ENCODE data around the gene PCGF6. TPM values are rescaled to one million over a fixed set of nuclear protein-coding genes. Genes with fewer than 3 reads are reported as not detected.

The PCGF6 gene
- total RNA-seq, 1 donor from 2014 or later = 10.3 TPM

GRCh38 chr10:103278862-103279298, 72.1 kb downstream of the PCGF6 start:
- Histone ChIP-seq H3K27ac (ENCODE audit: low read depth, low read length) (no peak overlapping the region), H3K36me3 (ENCODE audit: insufficient read depth, low read length) (no peaks in the 10 kb centered on the region), H3K9ac (ENCODE audit: low read length) (no peak overlapping the region), H3K4me2 (ENCODE audit: low read length) (peak overlapping the region; percentile 87), H3K27me3 (ENCODE audit: insufficient read depth, low read length) (peaks cover 53% of the 10 kb centered on the region), H2AFZ (ENCODE audit: low read depth, low read length) (no peak overlapping the region), H3K79me2 (ENCODE audit: insufficient read depth, low read length) (no peaks in the 10 kb centered on the region), H3K4me1 (ENCODE audit: insufficient read depth, low read length) (peaks cover 9% of the 10 kb centered on the region), H3K4me3 (ENCODE audit: insufficient read depth, low read depth, low read length) (no peak overlapping the region), H4K20me1 (ENCODE audit: insufficient read depth, low read length) (peaks cover 21% of the 10 kb centered on the region), H3K9me3 (ENCODE audit: insufficient read depth, low read depth, low read length) (no peaks in the 10 kb centered on the region)
- Mint-ChIP-seq H3K4me1 (ENCODE audit: low read depth, unreplicated experiment) (peaks cover 5% of the 10 kb centered on the region), H3K27me3 (ENCODE audit: low read depth, unreplicated experiment) (peaks cover 38% of the 10 kb centered on the region), H3K9me3 (ENCODE audit: unreplicated experiment) (peaks cover 5% of the 10 kb centered on the region), H3K4me3 (ENCODE audit: unreplicated experiment) (peak overlapping the region; percentile 75), H3K27ac (ENCODE audit: unreplicated experiment) (no peak overlapping the region), H3K36me3 (ENCODE audit: low read depth, unreplicated experiment) (no peaks in the 10 kb centered on the region)
- TF ChIP-seq EZH2 (IDR thresholded peaks at IDR 0.05; ENCODE audit: insufficient read depth, low read length) (no peak), CTCF (IDR thresholded peaks at IDR 0.05; ENCODE audit: insufficient read depth, low read depth, low read length) (no peak)
- FAIRE-seq (no peak), DNase-seq (ENCODE audit: low read depth) (peak; percentile 14)

GRCh38 chr10:103278537-103278823, 72.5 kb downstream of the PCGF6 start:
- Histone ChIP-seq H3K9me3 (ENCODE audit: insufficient read depth, low read depth, low read length) (no peaks in the 10 kb centered on the region), H2AFZ (ENCODE audit: low read depth, low read length) (no peak overlapping the region), H3K27me3 (ENCODE audit: insufficient read depth, low read length) (peaks cover 53% of the 10 kb centered on the region), H3K9ac (ENCODE audit: low read length) (no peak overlapping the region), H4K20me1 (ENCODE audit: insufficient read depth, low read length) (peaks cover 23% of the 10 kb centered on the region), H3K27ac (ENCODE audit: low read depth, low read length) (no peak overlapping the region), H3K4me3 (ENCODE audit: insufficient read depth, low read depth, low read length) (no peak overlapping the region), H3K79me2 (ENCODE audit: insufficient read depth, low read length) (no peaks in the 10 kb centered on the region), H3K36me3 (ENCODE audit: insufficient read depth, low read length) (no peaks in the 10 kb centered on the region), H3K4me1 (ENCODE audit: insufficient read depth, low read length) (peaks cover 13% of the 10 kb centered on the region), H3K4me2 (ENCODE audit: low read length) (peak overlapping the region; percentile 87)
- DNase-seq (ENCODE audit: low read depth) = no peak
- Mint-ChIP-seq H3K9me3 (ENCODE audit: unreplicated experiment) (peaks cover 5% of the 10 kb centered on the region), H3K4me1 (ENCODE audit: low read depth, unreplicated experiment) (peaks cover 8% of the 10 kb centered on the region), H3K27me3 (ENCODE audit: low read depth, unreplicated experiment) (peaks cover 38% of the 10 kb centered on the region), H3K4me3 (ENCODE audit: unreplicated experiment) (peak overlapping the region; percentile 75), H3K36me3 (ENCODE audit: low read depth, unreplicated experiment) (no peaks in the 10 kb centered on the region), H3K27ac (ENCODE audit: unreplicated experiment) (no peak overlapping the region)
- no peak for FAIRE-seq
- no peak for TF ChIP-seq CTCF (IDR thresholded peaks at IDR 0.05; ENCODE audit: insufficient read depth, low read depth, low read length)
- no peak for TF ChIP-seq EZH2 (IDR thresholded peaks at IDR 0.05; ENCODE audit: insufficient read depth, low read length)

GRCh38 chr10:103277713-103278536, 73.0 kb downstream of the PCGF6 start:
- Histone ChIP-seq H3K79me2 (ENCODE audit: insufficient read depth, low read length) (no peaks in the 10 kb centered on the region), H3K27ac (ENCODE audit: low read depth, low read length) (no peak overlapping the region), H3K9ac (ENCODE audit: low read length) (no peak overlapping the region), H3K4me1 (ENCODE audit: insufficient read depth, low read length) (peaks cover 18% of the 10 kb centered on the region), H2AFZ (ENCODE audit: low read depth, low read length) (peak overlapping the region; percentile 85), H3K27me3 (ENCODE audit: insufficient read depth, low read length) (peaks cover 53% of the 10 kb centered on the region), H3K9me3 (ENCODE audit: insufficient read depth, low read depth, low read length) (no peaks in the 10 kb centered on the region), H3K4me2 (ENCODE audit: low read length) (peak overlapping the region; percentile 87), H4K20me1 (ENCODE audit: insufficient read depth, low read length) (peaks cover 28% of the 10 kb centered on the region), H3K36me3 (ENCODE audit: insufficient read depth, low read length) (no peaks in the 10 kb centered on the region), H3K4me3 (ENCODE audit: insufficient read depth, low read depth, low read length) (peak overlapping the region; percentile 52)
- FAIRE-seq (no peak), DNase-seq (ENCODE audit: low read depth) (no peak)
- H3K4me3 Mint-ChIP-seq (ENCODE audit: unreplicated experiment) = peak overlapping the region; percentile 75
- H3K36me3 Mint-ChIP-seq (ENCODE audit: low read depth, unreplicated experiment) = no peaks in the 10 kb centered on the region
- TF ChIP-seq CTCF (IDR thresholded peaks at IDR 0.05; ENCODE audit: insufficient read depth, low read depth, low read length) = no peak
- peak; percentile 64 for TF ChIP-seq EZH2 (IDR thresholded peaks at IDR 0.05; ENCODE audit: insufficient read depth, low read length)
- H3K27me3 Mint-ChIP-seq (ENCODE audit: low read depth, unreplicated experiment) = peaks cover 38% of the 10 kb centered on the region
- peaks cover 5% of the 10 kb centered on the region for H3K9me3 Mint-ChIP-seq (ENCODE audit: unreplicated experiment)
- no peak overlapping the region for H3K27ac Mint-ChIP-seq (ENCODE audit: unreplicated experiment)
- peaks cover 13% of the 10 kb centered on the region for H3K4me1 Mint-ChIP-seq (ENCODE audit: low read depth, unreplicated experiment)

Measured in astrocyte (in vitro differentiated cells and primary cell).